ENCODE measurements around the gene AP2M1.

Gene AP2M1

GRCh38 chr3:184200825-184201224 lies 26.2 kb downstream of the AP2M1 start:
- DNase-seq (ENCODE audit: low spot score in 2 of 2) (no peak), ATAC-seq (ENCODE audit: low read depth) (no peak)
- Mint-ChIP-seq H3K4me3 (no peak overlapping the region), H3K36me3 (no peaks in the 10 kb centered on the region), H3K27me3 (peaks cover 6% of the 10 kb centered on the region), H3K4me1 (no peaks in the 10 kb centered on the region), H3K27ac (no peak overlapping the region), H3K9me3 (no peaks in the 10 kb centered on the region)

- Mint-ChIP-seq H3K4me3 (no peak overlapping the region), H3K9me3 (no peaks in the 10 kb centered on the region), H3K27me3 (peaks cover 14% of the 10 kb centered on the region), H3K4me1 (no peaks in the 10 kb centered on the region), H3K36me3 (no peaks in the 10 kb centered on the region), H3K27ac (no peak overlapping the region)
- no peak for DNase-seq (ENCODE audit: low spot score in 2 of 2)
- no peak for ATAC-seq (ENCODE audit: low read depth)
Measured at GRCh38 chr3:184203526-184203925, 28.9 kb downstream of the AP2M1 start.

GRCh38 chr3:184209146-184209923 lies 34.7 kb downstream of the AP2M1 start:
- Mint-ChIP-seq H3K27ac (no peak overlapping the region), H3K36me3 (no peaks in the 10 kb centered on the region), H3K9me3 (no peaks in the 10 kb centered on the region), H3K4me3 (no peak overlapping the region), H3K27me3 (peaks cover 17% of the 10 kb centered on the region), H3K4me1 (no peaks in the 10 kb centered on the region)
- DNase-seq (ENCODE audit: low spot score in 2 of 2): no peak
- no peak for ATAC-seq (ENCODE audit: low read depth)

- H3K9me3 Mint-ChIP-seq: no peaks in the 10 kb centered on the region
Measured at GRCh38 chr3:184211297-184211696, 36.6 kb downstream of the AP2M1 start.

GRCh38 chr3:184211718-184212117 lies 37.1 kb downstream of the AP2M1 start:
- no peak overlapping the region for H3K27ac Mint-ChIP-seq
- peaks cover 12% of the 10 kb centered on the region for H3K27me3 Mint-ChIP-seq
- DNase-seq (ENCODE audit: low spot score in 2 of 2): no peak
- H3K36me3 Mint-ChIP-seq: no peaks in the 10 kb centered on the region
- no peak overlapping the region for H3K4me3 Mint-ChIP-seq
- no peaks in the 10 kb centered on the region for H3K4me1 Mint-ChIP-seq
- H3K9me3 Mint-ChIP-seq: no peaks in the 10 kb centered on the region
- ATAC-seq (ENCODE audit: low read depth): no peak

More at GRCh38 chr3:184211297-184211696, 36.6 kb downstream of the AP2M1 start:
- ATAC-seq (ENCODE audit: low read depth) (no peak), DNase-seq (ENCODE audit: low spot score in 2 of 2) (no peak)
- Mint-ChIP-seq H3K27ac (no peak overlapping the region), H3K27me3 (peaks cover 15% of the 10 kb centered on the region), H3K36me3 (no peaks in the 10 kb centered on the region), H3K4me3 (no peak overlapping the region), H3K4me1 (no peaks in the 10 kb centered on the region)

- Mint-ChIP-seq H3K4me3 (no peak overlapping the region), H3K36me3 (no peaks in the 10 kb centered on the region), H3K9me3 (no peaks in the 10 kb centered on the region), H3K4me1 (no peaks in the 10 kb centered on the region), H3K27me3 (peaks cover 14% of the 10 kb centered on the region), H3K27ac (no peak overlapping the region)
- DNase-seq (ENCODE audit: low spot score in 2 of 2) (no peak), ATAC-seq (ENCODE audit: low read depth) (no peak)
Measured at GRCh38 chr3:184218814-184219213, 44.2 kb downstream of the AP2M1 start.

- H3K27me3 Mint-ChIP-seq: peaks cover 17% of the 10 kb centered on the region
- ATAC-seq (ENCODE audit: low read depth) (no peak), DNase-seq (ENCODE audit: low spot score in 2 of 2) (no peak)
- no peak overlapping the region for H3K27ac Mint-ChIP-seq
- H3K9me3 Mint-ChIP-seq: no peaks in the 10 kb centered on the region
- H3K4me1 Mint-ChIP-seq: peaks cover under 1% of the 10 kb centered on the region
- H3K36me3 Mint-ChIP-seq: no peaks in the 10 kb centered on the region
- no peak overlapping the region for H3K4me3 Mint-ChIP-seq
Measured at GRCh38 chr3:184222521-184222920, 47.9 kb downstream of the AP2M1 start.

- peaks cover 5% of the 10 kb centered on the region for H3K4me1 Mint-ChIP-seq
- no peak overlapping the region for H3K27ac Mint-ChIP-seq
- ATAC-seq (ENCODE audit: low read depth) (no peak), DNase-seq (ENCODE audit: low spot score in 2 of 2) (no peak)
- no peak overlapping the region for H3K4me3 Mint-ChIP-seq
- no peaks in the 10 kb centered on the region for H3K9me3 Mint-ChIP-seq
- H3K27me3 Mint-ChIP-seq: peaks cover 22% of the 10 kb centered on the region
- no peaks in the 10 kb centered on the region for H3K36me3 Mint-ChIP-seq
Measured at GRCh38 chr3:184223946-184224345, 49.3 kb downstream of the AP2M1 start.

GRCh38 chr3:184227481-184227935 lies 52.9 kb downstream of the AP2M1 start:
- Mint-ChIP-seq H3K4me1 (peaks cover 11% of the 10 kb centered on the region), H3K4me3 (no peak overlapping the region), H3K9me3 (no peaks in the 10 kb centered on the region), H3K27ac (no peak overlapping the region), H3K36me3 (no peaks in the 10 kb centered on the region), H3K27me3 (peaks cover 31% of the 10 kb centered on the region)
- peak; percentile 11 for ATAC-seq (ENCODE audit: low read depth)
- peak; percentile 48 to 58 for DNase-seq (ENCODE audit: low spot score in 2 of 2)

- no peak overlapping the region for H3K27ac Mint-ChIP-seq
- ATAC-seq (ENCODE audit: low read depth) (no peak), DNase-seq (ENCODE audit: low spot score in 2 of 2) (no peak)
- H3K9me3 Mint-ChIP-seq: no peaks in the 10 kb centered on the region
- H3K36me3 Mint-ChIP-seq: no peaks in the 10 kb centered on the region
- peaks cover 35% of the 10 kb centered on the region for H3K27me3 Mint-ChIP-seq
- peaks cover 11% of the 10 kb centered on the region for H3K4me1 Mint-ChIP-seq
- peak overlapping the region; percentile 77 for H3K4me3 Mint-ChIP-seq
Measured at GRCh38 chr3:184228376-184229137, 53.9 kb downstream of the AP2M1 start.

GRCh38 chr3:184229394-184230080 lies 54.9 kb downstream of the AP2M1 start, which contains the start of gene VWA5B2:
Gene VWA5B2 (plus strand): TSS chr3:184229585. CDS start chr3:184230529, 944 bp downstream.
- no peaks in the 10 kb centered on the region for H3K36me3 Mint-ChIP-seq
- H3K27me3 Mint-ChIP-seq: peaks cover 32% of the 10 kb centered on the region
- peaks cover 11% of the 10 kb centered on the region for H3K4me1 Mint-ChIP-seq
- H3K27ac Mint-ChIP-seq: no peak within 1 kb of the TSS
- no peaks in the 10 kb centered on the region for H3K9me3 Mint-ChIP-seq
- H3K4me3 Mint-ChIP-seq: peak within 1 kb of the TSS; percentile 77
- DNase-seq (ENCODE audit: low spot score in 2 of 2) (peak; percentile 79 to 81), ATAC-seq (ENCODE audit: low read depth) (peak; percentile 96)

- H3K9me3 Mint-ChIP-seq: no peaks in the 10 kb centered on the region
- DNase-seq (ENCODE audit: low spot score in 2 of 2) (peak in 1 of 2 donors; percentile 30), ATAC-seq (ENCODE audit: low read depth) (no peak)
- H3K4me3 Mint-ChIP-seq: peak overlapping the region; percentile 32
- peaks cover 11% of the 10 kb centered on the region for H3K4me1 Mint-ChIP-seq
- peaks cover 31% of the 10 kb centered on the region for H3K27me3 Mint-ChIP-seq
- no peak overlapping the region for H3K27ac Mint-ChIP-seq
- H3K36me3 Mint-ChIP-seq: no peaks in the 10 kb centered on the region
Measured at GRCh38 chr3:184230081-184230602, 55.5 kb downstream of the AP2M1 start.

GRCh38 chr3:184230603-184231528 lies 56.2 kb downstream of the AP2M1 start:
- no peaks in the 10 kb centered on the region for H3K36me3 Mint-ChIP-seq
- H3K4me1 Mint-ChIP-seq: peaks cover 11% of the 10 kb centered on the region
- H3K4me3 Mint-ChIP-seq: peak overlapping the region; percentile 64
- H3K27me3 Mint-ChIP-seq: peaks cover 29% of the 10 kb centered on the region
- ATAC-seq (ENCODE audit: low read depth) (no peak), DNase-seq (ENCODE audit: low spot score in 2 of 2) (no peak)
- H3K27ac Mint-ChIP-seq: no peak overlapping the region
- H3K9me3 Mint-ChIP-seq: no peaks in the 10 kb centered on the region

Data from memory B cell (primary cell).